HG02840 (cell line): ENCODE data around the gene CYBA.

Experiments
- ATAC-seq: cut with Tn5 transposase; IDR thresholded peaks from one replicate; pipeline ENCODE4 v1.9.1; 2021; ENCODE audit warnings: mild to moderate bottlenecking, moderate library complexity, moderate number of reproducible peaks; ENCODE audit not compliant: unreplicated experiment, low FRiP score

Gene CYBA

GRCh38 chr16:88631920-88632586, 18.8 kb downstream of the CYBA start:
- ATAC-seq = no peak

GRCh38 chr16:88631384-88631783, 19.5 kb downstream of the CYBA start:
- no peak for ATAC-seq

GRCh38 chr16:88630941-88631340, 19.9 kb downstream of the CYBA start:
- ATAC-seq = no peak

GRCh38 chr16:88630433-88630832, 20.4 kb downstream of the CYBA start:
- no peak for ATAC-seq

GRCh38 chr16:88629835-88630234, 21.0 kb downstream of the CYBA start:
- no peak for ATAC-seq

GRCh38 chr16:88628512-88628974, 22.3 kb downstream of the CYBA start:
- no peak for ATAC-seq

GRCh38 chr16:88627531-88628411, 23.1 kb downstream of the CYBA start:
- ATAC-seq = no peak

GRCh38 chr16:88626646-88627045, 24.2 kb downstream of the CYBA start:
- ATAC-seq = no peak

- ATAC-seq = no peak
Measured at GRCh38 chr16:88624977-88625576, 25.8 kb downstream of the CYBA start.

GRCh38 chr16:88624481-88624880, 26.4 kb downstream of the CYBA start:
- ATAC-seq = no peak

GRCh38 chr16:88623858-88624257, 27.0 kb downstream of the CYBA start:
- ATAC-seq = no peak

GRCh38 chr16:88622866-88623265, 28.0 kb downstream of the CYBA start:
- no peak for ATAC-seq

GRCh38 chr16:88622125-88622524, 28.7 kb downstream of the CYBA start:
- no peak for ATAC-seq

GRCh38 chr16:88619859-88620815, 30.7 kb downstream of the CYBA start:
- no peak for ATAC-seq

- ATAC-seq = no peak
Measured at GRCh38 chr16:88618956-88619667, 31.7 kb downstream of the CYBA start.

- no peak for ATAC-seq
Measured at GRCh38 chr16:88618182-88618955, 32.5 kb downstream of the CYBA start.

- no peak for ATAC-seq
Measured at GRCh38 chr16:88617268-88618031, 33.4 kb downstream of the CYBA start.

GRCh38 chr16:88616736-88617135, 34.1 kb downstream of the CYBA start:
- no peak for ATAC-seq
